Measurements from ENCODE around the gene DDIAS.

DNA sequence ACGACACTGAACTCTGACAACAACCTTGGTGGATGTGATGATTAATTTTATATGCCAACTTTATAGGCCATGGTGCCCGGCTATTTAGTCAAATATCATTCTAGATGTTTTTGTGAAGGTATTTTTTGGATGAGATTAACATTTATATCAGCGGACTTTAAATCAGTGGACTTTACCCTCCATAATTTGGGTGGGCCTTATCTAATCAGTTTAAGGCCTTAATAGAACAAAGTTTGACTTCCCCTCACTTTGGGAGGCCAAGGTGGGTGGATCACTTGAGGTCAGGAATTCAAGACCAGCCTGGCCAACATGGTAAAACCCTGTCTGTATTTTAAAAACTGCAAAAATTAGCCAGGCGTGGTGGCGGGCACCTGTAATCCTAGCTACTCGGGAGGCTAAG is 5.4 kb upstream of the DDIAS start:
- TF ChIP-seq, protein P1, sequence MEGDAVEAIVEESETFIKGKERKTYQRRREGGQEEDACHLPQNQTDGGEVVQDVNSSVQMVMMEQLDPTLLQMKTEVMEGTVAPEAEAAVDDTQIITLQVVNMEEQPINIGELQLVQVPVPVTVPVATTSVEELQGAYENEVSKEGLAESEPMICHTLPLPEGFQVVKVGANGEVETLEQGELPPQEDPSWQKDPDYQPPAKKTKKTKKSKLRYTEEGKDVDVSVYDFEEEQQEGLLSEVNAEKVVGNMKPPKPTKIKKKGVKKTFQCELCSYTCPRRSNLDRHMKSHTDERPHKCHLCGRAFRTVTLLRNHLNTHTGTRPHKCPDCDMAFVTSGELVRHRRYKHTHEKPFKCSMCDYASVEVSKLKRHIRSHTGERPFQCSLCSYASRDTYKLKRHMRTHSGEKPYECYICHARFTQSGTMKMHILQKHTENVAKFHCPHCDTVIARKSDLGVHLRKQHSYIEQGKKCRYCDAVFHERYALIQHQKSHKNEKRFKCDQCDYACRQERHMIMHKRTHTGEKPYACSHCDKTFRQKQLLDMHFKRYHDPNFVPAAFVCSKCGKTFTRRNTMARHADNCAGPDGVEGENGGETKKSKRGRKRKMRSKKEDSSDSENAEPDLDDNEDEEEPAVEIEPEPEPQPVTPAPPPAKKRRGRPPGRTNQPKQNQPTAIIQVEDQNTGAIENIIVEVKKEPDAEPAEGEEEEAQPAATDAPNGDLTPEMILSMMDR (conservative IDR thresholded peaks at IDR 0.05), result no peak
- TF ChIP-seq EZH2 (IDR thresholded peaks at IDR 0.05; ENCODE audit: low read depth), result no peak

All from PC-9 (cell line).